ENCODE data around the gene PAPPA. TPM values are rescaled to one million over a fixed set of nuclear protein-coding genes. Genes with fewer than 3 reads are reported as not detected.

Gene PAPPA
- total RNA-seq, 1 experiment from 2014 or later = 0.17 TPM

DNA sequence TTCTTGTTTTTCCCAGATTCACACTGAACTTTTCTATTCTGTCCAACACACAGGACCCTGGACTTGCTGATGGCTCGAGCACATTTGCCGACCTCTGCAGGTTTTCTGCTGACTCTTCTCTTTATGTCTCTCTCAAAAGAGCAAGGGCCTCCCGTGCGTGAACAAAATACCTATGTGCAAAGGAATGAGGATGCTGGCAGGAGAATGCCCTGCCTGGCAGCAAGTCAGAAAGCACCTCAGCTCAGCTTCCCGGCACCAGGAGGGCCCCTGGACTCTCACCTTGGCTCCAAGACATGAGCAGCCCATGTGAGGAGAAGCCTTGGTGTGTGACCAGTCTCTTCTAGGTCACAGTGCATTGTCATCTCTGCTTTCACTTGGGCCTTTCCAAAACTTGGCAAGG is 36.1 kb downstream of the PAPPA start:
- Mint-ChIP-seq H3K27me3 (ENCODE audit: low read depth) (peaks cover 9% of the 10 kb centered on the region), H3K9me3 (no peaks in the 10 kb centered on the region), H3K4me3 (no peak overlapping the region), H3K36me3 (ENCODE audit: insufficient read depth in 1 of 3, low read depth in 3 of 3) (no peaks in the 10 kb centered on the region), H3K4me1 (peaks cover 4 to 10% of the 10 kb centered on the region in 2 experiments; a peak in 3 of 4 replicates), H3K27ac (no peak overlapping the region)
- Histone ChIP-seq H3T11ph (ENCODE audit: low read length) (no peak overlapping the region), H2BK12ac (ENCODE audit: insufficient read length, low read depth, low read length) (no peak overlapping the region), H3K4ac (ENCODE audit: low read depth, low read length) (no peak overlapping the region), H4K5ac (ENCODE audit: insufficient read length, low read depth, low read length) (no peak overlapping the region), H2BK120ac (ENCODE audit: low read depth, low read length, poor library complexity, severe bottlenecking) (no peak overlapping the region), H3K9ac (ENCODE audit: extremely low read depth, insufficient read length, low read length) (no peak overlapping the region), H3K14ac (ENCODE audit: insufficient read depth, low read length) (no peak overlapping the region), H2BK20ac (ENCODE audit: low read depth, low read length, poor library complexity, severe bottlenecking) (no peak overlapping the region), H3K9me3 (ENCODE audit: control insufficient read depth, low read depth, low read length) (no peaks in the 10 kb centered on the region), H3K23me2 (ENCODE audit: insufficient read length, low read depth, low read length, poor library complexity, severe bottlenecking) (no peaks in the 10 kb centered on the region), H3K4me2 (ENCODE audit: insufficient read depth, insufficient read length, low read length) (no peak overlapping the region), H3K56ac (ENCODE audit: insufficient read length, low read depth, low read length) (no peak overlapping the region), H4K8ac (replicated peaks; ENCODE audit: insufficient read length, low read depth, low read length) (no peak overlapping the region), H3K27me3 (ENCODE audit: insufficient read depth, low read length) (no peaks in the 10 kb centered on the region), H3K23ac (ENCODE audit: insufficient read length, low read depth, low read length) (no peak overlapping the region), H4K91ac (ENCODE audit: insufficient read length, low read depth, low read length) (no peak overlapping the region), H2AK5ac (ENCODE audit: insufficient read length, low read length) (no peak overlapping the region), H2AFZ (ENCODE audit: low read length) (no peak overlapping the region), H3K79me1 (ENCODE audit: insufficient read depth, low read depth, low read length, poor library complexity, severe bottlenecking) (no peaks in the 10 kb centered on the region), H3K18ac (ENCODE audit: insufficient read length, low read depth, low read length) (no peak overlapping the region), H3K27ac (ENCODE audit: insufficient read length, low read depth, low read length) (no peak overlapping the region), H2BK15ac (ENCODE audit: low read depth, low read length) (no peak overlapping the region), H3K4me1 (ENCODE audit: insufficient read depth, low read length) (no peaks in the 10 kb centered on the region), H3K79me2 (ENCODE audit: insufficient read depth, low read length) (no peaks in the 10 kb centered on the region), H4K20me1 (ENCODE audit: control insufficient read depth, insufficient read depth, insufficient read length) (no peaks in the 10 kb centered on the region), H2BK5ac (ENCODE audit: insufficient read length, low read length) (no peak overlapping the region)
- DNase-seq = no peak
- TF ChIP-seq, protein P1, sequence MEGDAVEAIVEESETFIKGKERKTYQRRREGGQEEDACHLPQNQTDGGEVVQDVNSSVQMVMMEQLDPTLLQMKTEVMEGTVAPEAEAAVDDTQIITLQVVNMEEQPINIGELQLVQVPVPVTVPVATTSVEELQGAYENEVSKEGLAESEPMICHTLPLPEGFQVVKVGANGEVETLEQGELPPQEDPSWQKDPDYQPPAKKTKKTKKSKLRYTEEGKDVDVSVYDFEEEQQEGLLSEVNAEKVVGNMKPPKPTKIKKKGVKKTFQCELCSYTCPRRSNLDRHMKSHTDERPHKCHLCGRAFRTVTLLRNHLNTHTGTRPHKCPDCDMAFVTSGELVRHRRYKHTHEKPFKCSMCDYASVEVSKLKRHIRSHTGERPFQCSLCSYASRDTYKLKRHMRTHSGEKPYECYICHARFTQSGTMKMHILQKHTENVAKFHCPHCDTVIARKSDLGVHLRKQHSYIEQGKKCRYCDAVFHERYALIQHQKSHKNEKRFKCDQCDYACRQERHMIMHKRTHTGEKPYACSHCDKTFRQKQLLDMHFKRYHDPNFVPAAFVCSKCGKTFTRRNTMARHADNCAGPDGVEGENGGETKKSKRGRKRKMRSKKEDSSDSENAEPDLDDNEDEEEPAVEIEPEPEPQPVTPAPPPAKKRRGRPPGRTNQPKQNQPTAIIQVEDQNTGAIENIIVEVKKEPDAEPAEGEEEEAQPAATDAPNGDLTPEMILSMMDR (conservative IDR thresholded peaks at IDR 0.05) = no peak
- whole genome bisulfite sequencing (ENCODE audit: extremely low coverage, insufficient read length, low lambda C conversion rate) = no CpG with 5 or more reads among the region's 5 CpGs

Data from H9 (cell line).